ENCODE data around the gene RIN1.

DNA sequence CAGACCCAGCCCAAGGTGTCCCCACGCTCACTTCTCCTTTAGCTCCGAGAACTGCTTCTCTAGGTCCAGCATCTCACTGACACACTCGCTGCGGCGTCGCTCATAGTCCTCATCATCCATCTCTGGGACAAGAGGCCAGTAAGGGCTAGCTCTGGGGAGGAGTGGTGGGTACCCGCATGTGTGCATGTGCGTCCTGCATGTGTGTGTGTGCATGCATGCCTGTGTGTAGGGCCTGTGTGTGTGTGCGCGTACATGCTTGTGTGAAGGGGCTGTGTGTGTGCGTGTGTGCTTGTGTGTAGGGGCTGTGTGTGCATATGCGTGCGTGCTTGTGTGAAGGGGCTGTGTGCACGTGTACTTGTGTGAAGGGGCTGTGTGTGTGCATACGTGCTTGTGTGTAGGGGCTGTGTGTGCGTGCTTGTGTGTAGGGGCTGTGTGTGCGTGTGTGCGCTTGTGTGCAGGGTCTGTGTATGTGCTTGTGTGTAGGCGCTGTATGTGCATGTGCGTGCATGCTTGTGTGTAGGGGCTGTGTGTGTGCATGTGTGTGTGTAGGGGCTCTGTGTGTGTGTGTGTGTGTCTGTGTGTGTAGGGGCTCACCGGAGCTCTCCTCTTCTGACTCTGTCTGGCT is 5.4 kb upstream of the RIN1 start:
- TF ChIP-seq TAF1 (IDR thresholded peaks at IDR 0.05; ENCODE audit: borderline replicate concordance, insufficient read depth, low read length) (no peak), FOXP2 (optimal IDR thresholded peaks at IDR 0.05; ENCODE audit: borderline replicate concordance, extremely low read depth, extremely low read length, insufficient read depth) (no peak), POLR2AphosphoS5 (IDR thresholded peaks at IDR 0.05; ENCODE audit: low read depth, low read length) (no peak), SIN3A (IDR thresholded peaks at IDR 0.05; ENCODE audit: borderline replicate concordance, insufficient read depth, low read length) (no peak)
- TF ChIP-seq, protein P1, sequence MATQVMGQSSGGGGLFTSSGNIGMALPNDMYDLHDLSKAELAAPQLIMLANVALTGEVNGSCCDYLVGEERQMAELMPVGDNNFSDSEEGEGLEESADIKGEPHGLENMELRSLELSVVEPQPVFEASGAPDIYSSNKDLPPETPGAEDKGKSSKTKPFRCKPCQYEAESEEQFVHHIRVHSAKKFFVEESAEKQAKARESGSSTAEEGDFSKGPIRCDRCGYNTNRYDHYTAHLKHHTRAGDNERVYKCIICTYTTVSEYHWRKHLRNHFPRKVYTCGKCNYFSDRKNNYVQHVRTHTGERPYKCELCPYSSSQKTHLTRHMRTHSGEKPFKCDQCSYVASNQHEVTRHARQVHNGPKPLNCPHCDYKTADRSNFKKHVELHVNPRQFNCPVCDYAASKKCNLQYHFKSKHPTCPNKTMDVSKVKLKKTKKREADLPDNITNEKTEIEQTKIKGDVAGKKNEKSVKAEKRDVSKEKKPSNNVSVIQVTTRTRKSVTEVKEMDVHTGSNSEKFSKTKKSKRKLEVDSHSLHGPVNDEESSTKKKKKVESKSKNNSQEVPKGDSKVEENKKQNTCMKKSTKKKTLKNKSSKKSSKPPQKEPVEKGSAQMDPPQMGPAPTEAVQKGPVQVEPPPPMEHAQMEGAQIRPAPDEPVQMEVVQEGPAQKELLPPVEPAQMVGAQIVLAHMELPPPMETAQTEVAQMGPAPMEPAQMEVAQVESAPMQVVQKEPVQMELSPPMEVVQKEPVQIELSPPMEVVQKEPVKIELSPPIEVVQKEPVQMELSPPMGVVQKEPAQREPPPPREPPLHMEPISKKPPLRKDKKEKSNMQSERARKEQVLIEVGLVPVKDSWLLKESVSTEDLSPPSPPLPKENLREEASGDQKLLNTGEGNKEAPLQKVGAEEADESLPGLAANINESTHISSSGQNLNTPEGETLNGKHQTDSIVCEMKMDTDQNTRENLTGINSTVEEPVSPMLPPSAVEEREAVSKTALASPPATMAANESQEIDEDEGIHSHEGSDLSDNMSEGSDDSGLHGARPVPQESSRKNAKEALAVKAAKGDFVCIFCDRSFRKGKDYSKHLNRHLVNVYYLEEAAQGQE (IDR thresholded peaks at IDR 0.05; ENCODE audit: insufficient read depth in 1 of 2, low read depth in 2 of 2, low read length in 2 of 2) = no peak
